Urothelium cell line (cell line): ENCODE results near the gene HK2.
A peak's percentile ranks its signal among the peaks of the same experiment; 100 is the strongest.

Source experiments
- DNase-seq: peaks from one replicate; pipeline ENCODE4 v3.0.0; 2011; ENCODE audit warnings: low spot score, mixed read lengths
- FAIRE-seq: peaks from 2 replicates; lab custom pipeline; 2011; peaks lifted over from hg19 to GRCh38; lab: Jason Lieb, UNC

The HK2 gene

DNA sequence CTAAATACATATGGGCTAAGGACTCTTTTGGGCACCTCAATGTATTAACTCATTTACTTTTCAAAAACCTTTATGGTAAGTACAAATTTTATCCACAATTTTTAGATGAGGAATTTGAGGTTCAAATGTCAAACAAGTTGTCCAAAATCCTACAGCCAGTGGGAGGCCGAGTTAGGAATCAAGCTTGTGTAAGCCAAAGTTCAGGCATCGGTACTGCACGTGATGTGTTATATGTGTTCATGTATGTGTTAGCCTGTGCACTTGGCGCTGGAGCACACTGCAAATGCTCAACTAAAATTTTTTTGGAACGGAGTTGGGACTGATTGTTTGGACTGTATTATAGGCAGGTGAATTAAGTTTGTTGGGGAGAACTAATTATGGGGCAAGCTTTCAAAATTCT lies 22.7 kb downstream of the HK2 start:
- FAIRE-seq, result no peak

DNA sequence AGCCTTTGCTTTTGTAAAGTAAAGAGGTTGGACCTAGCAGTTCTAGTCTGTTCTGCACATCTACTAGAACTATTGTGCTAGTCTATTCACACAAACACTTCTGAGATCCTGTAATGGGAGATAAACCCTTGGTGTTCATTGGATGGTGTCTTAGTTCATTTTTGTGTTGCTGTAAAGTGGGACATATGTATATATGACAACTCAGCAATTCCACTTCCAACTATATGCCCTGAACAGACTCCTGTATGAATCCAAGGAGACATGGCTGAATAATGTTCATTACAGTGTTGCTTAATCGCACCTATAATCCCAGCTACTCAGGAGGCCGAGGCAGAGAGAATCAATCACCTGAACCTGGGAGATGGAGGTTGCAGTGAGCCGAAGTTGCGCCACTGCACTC lies 23.3 kb downstream of the HK2 start:
- no peak for FAIRE-seq
- no peak for DNase-seq

More for the DNA sequence above, 22.7 kb downstream of the HK2 start:
- no peak for DNase-seq

DNA sequence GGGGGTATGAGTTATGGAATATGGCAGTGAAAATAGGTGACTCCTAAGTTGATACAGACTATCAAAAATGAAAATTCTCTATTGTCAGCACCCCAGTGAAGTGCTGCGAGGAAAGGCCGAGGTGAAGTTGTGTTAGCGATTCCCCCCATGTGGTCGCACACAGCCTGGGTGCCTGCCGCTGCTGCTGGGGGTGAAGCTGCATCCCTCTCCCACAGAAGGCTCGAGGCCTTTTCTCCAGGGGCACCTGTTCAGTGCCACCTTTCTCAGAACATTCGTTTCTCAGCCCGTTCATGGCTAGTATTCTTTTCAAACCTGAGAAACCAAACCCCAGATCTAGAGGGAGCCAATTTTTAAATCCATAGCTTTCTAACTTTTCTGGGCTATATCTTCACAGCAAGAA lies 23.8 kb downstream of the HK2 start:
- DNase-seq (no peak), FAIRE-seq (no peak)

DNA sequence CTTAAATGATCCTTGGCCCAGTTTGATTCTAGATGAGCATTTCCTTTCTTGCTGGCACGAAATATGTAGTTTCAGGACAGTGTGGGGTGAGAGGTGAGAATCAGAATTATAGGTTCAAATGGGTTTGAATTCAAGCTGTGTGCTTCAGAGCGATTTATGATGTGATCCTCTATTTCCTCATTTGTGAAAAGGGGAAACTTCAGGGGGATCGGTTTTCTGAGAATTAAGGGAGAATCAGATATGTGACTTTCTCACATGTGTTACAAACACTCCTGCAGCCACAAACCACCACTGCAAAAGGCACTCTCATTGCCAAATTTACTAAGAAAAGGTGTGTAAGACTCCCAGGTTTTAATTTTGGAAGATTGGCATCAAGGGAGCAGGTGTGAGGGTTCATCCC lies 24.4 kb downstream of the HK2 start:
- DNase-seq (no peak), FAIRE-seq (no peak)

DNA sequence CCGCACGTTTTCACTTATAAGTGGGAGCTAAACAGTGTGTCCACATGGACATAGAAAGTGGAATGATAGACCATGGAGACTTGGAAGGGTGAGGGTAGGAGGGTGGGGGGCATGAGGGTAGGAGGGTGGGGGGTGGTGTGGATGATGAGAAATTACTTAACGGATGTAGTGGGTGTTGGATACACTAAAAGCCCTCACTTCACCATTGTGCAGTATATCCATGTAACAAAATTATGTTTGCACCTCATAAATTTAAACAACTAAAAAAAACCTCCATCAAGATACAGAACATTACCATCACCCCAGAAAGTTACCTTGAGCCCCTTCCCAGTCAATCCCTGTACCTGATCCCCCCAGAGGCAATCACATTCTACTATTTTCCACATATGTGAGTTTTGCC lies 26.2 kb downstream of the HK2 start:
- no peak for FAIRE-seq
- no peak for DNase-seq

DNA sequence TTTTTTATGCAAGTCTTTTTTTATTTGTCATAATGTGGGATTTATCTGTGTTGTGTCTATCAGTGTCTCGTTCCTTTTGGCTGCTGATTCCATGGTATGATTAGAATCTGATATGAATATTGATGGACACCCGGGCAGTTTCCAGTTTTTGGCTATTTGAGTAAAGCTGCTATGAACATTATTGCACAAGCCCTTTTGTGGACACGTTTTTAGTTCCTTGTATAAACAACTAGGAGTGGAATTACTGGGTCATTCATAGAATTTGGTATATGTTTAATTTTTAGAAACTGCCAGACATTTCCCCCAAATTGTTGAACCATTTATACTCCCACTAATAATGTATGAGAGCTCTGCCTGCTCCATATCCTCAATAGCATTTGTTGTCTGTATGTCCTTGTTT lies 26.6 kb downstream of the HK2 start:
- FAIRE-seq, result no peak
- DNase-seq, result no peak

DNA sequence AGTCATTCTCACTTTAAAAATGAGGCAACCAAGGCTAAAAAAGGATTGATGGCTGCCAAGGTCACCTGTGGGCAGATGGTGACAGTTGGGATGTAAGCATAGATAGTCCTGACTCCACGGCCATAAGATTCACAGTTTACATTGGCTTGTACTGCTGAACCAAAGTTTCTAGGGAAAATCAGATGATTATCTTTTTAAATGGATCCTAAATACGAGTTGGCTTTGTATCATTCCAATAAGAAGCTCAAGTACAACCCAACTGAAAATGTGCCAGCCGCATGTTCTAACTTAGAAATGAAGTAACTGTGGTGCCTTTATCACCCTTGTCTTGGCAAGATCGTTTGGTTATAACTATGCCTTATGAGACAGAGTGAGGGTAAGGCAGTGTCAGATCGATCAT lies 27.6 kb downstream of the HK2 start:
- DNase-seq (no peak), FAIRE-seq (no peak)

DNA sequence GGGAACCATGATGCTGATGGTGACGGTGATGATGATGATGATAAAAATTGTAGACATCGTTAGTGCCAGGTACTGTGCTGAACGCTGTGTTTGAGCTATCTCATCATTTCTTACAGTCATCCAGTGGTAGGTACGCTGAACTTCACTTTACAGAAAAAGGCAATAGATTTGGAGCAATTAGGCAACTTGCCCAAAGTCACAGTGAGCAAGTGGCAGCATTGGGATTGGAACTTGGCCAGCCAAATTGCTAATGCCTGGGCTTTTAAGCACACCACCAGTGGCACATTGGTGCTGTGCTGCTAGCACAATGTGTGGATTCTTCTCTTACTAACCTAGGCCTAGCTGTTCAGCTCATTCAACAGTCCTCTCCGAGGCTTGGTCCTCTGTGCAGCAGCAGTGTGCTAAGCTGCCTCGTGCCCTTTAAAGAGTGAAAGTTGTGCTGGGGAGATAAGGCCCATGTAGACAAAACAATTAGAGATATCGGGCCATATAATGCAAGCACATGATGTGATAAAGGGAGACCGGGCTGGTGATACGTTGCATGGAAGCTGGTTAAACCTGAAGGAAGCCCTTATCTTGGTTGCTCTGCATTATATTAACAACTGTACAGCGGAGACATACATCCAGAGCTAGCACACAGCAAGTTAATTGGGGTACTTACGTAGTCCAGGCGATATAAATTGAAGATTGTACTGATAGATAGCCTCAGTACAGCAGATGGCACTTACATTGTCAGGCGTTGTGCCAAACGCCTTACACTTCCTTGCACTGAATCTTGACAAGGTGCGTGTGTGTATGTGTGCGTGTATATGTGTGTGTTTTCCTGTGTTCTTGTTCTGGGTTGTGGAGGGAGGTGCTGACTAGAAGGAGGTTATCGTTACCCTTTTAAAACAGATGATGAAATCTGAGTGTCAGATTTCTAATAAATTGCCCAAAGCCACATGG lies 28.4 kb downstream of the HK2 start:
- FAIRE-seq, result no peak

DNA sequence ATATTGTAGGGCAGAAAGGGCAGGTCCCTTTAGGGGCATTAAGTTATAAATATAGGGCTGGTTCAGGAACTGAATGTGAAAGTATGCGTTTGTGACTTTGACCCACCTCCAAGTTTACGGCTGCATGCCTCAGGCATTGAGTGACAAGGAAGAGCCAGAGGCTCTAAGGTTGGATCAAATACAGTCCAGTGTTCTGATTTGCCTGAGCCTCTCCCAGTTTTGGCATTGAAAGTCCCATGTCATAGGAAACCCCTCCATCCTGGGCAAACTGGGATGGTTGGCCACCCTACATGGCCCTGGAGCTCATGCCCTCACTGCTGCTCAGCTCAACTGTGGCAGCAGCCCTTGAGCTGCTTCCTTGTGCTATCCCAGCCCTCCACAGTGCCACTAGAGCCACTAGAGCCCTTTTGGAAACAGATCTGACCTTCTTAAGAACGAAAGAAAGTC lies 29.9 kb downstream of the HK2 start:
- DNase-seq, result no peak
- no peak for FAIRE-seq

More for the DNA sequence above, 28.4 kb downstream of the HK2 start:
- DNase-seq, result no peak

DNA sequence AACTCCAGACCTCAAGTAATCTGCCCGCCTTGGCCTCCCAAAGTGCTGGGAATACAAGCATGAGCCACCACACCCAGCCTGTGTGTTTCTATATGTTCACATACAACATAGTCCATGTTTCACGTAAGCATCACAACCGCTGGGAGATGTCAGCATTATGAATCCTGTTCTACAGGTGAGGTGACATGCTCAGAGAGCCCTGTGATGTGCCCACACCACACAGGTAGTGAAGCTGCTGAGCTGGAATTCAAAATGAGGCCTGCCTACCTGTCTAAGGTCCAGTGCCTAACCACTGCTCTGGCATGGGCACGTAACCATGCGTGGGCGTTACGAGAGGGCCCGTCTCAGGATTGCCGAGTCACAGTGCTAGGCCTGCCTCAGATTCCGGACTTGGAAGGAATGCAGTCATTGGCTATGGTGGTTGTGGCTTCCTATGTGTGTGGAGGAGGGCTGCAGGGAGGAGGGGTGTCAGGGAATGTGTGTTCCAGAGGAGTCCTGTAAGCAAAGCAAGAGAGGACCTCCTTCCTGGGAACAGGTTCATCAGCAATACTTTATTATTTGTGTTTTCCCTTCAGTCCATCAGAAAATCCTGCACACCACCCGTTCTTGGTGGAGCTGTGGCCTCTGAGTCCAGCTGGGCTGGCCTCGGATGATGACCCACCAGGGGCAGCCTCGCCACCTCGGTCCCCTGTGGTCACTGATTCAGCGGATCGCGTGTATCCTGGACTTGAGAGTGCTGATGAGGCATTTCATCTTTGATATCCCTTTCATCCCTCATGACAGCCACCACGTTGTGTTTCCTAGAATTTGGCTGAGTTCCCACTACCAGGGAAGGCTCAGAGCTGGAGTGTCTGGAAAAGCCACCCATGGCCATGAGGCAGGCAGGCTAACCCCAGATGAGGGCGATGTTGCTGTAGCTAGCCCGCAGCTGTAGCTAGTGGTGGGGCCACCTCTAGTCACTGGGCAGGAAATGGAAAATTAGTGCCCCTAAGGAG lies 31.1 kb downstream of the HK2 start:
- DNase-seq (peak; percentile 88), FAIRE-seq (peak; percentile 89)

DNA sequence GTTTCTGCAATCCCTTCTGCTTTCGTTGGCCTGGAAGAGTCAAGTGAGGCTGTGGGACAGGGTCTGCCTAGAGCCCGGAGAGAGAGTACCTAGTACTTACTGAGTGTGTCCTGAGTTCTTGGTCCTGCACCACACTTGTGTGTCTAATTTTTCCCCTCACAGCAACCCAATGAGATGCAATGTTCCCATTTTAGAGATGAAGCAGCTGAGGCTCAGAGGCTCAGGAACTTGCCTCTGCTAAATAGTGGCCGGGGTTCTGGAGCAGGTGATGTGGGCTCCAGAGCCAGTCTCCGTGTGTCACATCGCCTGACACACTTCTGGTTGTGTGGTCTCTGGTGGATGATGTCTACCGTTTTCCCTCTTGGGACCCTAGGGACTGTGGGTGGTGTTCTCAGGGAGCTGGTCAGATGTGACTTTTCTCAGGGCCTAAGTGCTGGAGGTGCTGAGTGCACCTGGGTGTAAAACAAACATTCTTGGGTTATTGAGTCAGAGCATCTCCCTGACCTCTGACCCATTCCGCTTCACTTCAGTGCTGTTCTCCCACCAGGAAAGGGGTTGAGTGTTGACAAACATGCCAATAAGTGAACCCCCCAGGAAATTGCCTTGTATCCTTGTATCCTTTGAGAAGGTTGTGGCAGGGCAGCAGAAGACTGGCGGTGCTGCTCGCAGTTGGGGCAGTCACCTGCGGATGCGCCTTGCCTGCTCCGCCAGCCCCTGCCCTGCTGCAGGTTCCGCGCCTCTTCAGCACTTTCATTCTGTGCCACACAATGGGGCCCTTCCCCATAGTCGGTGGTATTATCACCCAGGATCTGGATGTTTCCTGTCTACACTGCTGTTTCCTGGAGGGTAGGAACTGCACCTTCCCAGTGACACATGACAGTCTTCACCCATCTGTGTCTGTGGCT lies 32.1 kb downstream of the HK2 start:
- DNase-seq (peak; percentile 66), FAIRE-seq (no peak)

DNA sequence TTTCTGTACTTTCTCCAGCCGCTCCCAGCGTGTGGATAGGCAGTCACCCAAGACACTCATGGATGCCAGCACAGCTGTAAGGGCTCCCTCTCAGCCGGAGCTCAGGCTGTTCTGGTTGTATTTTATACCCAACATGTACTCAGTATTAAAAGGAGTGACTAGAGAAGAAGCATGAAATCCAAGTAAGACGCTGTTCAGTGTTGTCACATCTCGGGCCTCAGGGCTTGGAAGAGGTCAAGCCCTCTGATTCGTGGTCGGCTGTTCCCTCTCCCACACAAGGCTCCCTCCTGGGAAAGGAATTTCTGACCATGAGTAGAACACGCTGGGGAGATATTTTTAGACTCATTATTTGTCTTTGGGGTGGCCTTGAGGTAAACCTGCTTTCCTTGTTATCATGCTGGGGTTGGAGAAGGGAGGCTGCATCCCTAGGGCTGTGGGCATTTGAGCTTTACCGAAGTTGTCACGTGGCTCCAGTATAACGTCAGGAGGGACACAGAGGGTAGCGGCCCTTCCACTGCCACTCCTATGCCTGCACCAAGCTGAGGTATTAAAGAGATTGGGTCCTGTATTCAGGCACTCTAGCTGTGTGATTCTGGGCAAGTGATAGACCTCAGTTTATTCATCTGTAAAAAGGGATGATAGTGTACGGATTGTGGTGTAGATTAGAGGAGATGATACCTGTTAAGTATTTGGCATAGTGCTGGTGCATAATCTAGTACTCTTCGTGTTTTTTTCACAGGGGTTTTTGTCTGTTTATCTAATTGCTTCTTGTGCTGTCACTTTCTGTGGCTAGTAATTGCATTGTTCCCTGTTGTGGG lies 34.1 kb downstream of the HK2 start:
- DNase-seq (no peak), FAIRE-seq (no peak)

DNA sequence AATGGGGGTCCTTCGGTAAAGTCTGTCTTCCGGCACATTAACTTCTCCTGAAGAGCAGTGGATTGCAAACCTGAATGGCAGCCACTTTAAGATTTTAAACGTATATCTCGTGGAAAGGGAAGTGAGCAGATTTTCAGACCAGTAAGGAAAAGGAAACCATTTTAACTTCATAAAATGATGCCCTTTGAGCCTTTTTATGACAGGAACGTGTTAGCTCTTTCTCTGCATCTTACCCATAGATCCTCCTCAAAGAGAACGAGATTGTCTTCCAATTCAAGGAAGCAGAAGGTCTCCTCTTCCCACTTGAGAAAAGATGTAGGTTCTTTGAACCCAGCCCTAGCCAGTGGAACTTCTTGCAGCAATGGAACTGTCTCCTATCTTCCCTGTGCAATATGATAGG lies 35.6 kb downstream of the HK2 start:
- no peak for FAIRE-seq
- no peak for DNase-seq

DNA sequence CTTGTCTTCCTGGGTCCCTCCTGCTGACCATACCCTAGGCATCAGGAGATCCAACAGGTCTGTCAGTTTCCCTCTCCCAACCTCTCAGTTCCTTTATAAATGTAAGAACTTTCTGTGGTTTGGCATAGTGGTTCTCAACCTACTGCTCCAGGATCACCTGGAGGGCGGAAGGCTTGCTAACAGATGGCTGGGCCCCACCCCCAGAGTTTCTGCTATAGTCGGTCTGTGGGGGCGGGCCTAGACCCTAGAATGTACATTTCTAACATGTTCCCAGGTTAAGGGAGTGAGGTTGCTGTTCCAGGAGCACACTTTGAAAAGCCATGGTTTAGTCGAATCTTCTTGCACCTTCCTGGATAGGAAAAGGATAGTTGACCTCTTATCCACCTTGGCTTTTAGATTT lies 37.0 kb downstream of the HK2 start:
- FAIRE-seq (no peak), DNase-seq (no peak)

DNA sequence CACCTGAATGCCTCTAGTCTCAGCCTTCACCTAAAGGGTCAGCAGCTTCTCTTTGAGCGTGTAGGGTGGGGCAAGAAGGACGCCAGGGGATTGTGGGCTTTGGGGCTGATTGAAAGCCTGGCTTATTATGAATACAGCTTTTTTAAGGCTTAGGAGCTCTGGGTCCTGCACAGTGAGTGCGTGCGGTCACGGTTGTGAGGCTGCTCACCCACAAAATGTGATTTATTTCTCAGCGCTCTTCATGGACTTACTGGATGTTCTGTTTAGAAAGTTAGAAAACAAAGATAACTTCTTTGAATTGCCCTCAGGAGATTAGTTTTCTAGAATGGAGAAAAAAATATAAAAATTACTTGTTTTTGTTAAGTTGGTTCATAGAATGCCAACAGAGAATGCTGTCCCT lies 37.5 kb downstream of the HK2 start:
- no peak for FAIRE-seq
- DNase-seq, result no peak

DNA sequence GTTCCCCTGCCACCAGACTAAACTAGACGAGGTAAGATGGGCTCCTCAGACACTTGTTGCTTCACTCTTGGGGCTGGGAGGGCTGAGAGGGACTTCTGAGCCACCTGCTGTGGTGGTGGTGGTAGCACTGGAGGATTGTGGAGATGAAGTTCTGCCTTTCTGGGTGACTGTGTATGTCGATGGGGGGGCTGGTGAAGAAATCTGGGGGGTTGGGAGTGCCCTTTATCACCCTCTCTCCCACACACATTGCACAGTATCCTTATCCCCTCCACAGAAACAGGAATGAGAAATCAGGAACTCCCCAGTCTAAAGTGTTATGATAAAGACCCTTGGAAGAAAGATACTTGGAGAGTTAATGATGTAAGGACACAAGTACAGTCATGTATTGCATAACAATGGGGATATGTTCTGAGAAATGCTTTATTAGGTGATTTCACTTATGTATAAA lies 38.5 kb downstream of the HK2 start:
- no peak for FAIRE-seq
- no peak for DNase-seq

DNA sequence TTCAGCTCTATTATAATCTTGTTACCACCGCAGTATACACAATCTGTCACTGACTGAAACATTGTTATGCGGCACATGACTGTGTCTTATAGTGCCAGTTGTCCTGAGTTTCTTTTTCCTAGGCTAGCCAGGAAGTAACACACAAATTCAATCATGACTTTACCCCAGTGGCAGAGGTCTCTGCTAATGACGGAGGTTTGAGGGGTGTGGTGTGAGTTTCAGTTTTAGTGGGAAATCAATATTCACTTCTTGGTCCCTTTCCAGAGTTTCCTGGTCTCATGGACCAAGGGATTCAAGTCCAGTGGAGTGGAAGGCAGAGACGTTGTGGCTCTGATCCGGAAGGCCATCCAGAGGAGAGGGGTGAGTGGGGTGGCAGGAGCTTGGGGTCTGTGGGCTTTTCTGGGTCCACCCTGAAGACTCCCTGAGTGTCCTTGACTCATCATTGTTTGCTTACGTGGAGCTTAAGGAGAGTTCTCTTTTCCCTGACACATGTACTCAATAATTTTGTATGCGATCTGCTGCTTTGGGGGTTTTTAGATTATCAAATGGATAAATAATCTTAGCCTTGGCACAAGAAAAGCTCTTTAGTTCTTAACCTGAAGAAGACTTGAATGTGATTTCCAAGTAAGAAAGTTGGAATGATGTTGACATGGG lies 39.2 kb downstream of the HK2 start:
- FAIRE-seq (no peak), DNase-seq (no peak)

DNA sequence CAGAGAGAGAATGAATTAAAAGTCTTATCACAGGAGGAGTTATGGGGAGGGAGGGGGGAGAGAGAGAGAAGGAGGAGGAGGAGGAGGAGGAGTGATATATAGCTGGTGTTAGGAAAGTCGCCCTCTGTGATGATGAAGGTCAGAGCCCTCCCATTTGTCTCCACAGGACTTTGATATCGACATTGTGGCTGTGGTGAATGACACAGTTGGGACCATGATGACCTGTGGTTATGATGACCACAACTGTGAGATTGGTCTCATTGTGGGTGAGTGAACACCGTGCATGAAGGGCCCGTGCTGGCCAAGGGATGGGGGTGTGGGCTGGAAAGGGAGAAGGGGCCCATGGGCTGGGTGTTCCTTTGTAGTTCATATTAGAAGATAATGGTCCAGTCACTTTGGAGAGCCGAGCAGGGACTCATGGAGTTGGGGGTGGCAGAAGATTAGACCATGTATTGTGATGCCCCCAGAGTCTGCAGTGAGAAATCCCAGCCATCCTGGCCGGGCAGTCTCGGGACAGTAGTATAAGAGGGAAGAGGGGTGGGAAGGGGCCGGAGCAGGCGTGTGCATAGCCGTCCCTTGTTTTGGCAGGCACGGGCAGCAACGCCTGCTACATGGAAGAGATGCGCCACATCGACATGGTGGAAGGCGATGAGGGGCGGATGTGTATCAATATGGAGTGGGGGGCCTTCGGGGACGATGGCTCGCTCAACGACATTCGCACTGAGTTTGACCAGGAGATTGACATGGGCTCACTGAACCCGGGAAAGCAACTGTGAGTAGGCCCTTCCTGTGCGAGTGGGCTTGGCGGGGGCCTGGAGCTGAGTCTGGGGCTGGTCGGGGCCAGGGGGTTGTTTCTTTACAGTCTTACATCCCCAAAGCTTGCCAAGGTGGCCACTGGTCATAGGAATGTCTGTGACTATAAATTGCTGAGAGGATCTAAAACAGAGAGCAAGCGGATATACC lies 40.0 kb downstream of the HK2 start:
- FAIRE-seq (no peak), DNase-seq (no peak)
